ENCODE data around the gene NOTCH2. TPM values are rescaled to one million over a fixed set of nuclear protein-coding genes. Genes with fewer than 3 reads are reported as not detected.

NOTCH2 gene
- polyA plus RNA-seq, 1 donor (not counting 4 experiments of a cell fraction or from before 2014, with no cell fraction given) = 22.5 TPM

GRCh38 chr1:119959268-119960220, 109.9 kb downstream of the NOTCH2 start:
- H2AFZ ChIP-seq (ENCODE audit: control insufficient read depth, low read length) = no peak overlapping the region
- H3K9me1 ChIP-seq (ENCODE audit: control insufficient read depth, extremely low read depth, insufficient read depth, low read length) = no peaks in the 10 kb centered on the region
- H3K27ac ChIP-seq (ENCODE audit: control insufficient read depth, insufficient read depth, low read length) = no peak overlapping the region
- FAIRE-seq (no peak), DNase-seq (ENCODE audit: low read depth, low spot score) (no peak)
- no peak for TF ChIP-seq EZH2 (IDR thresholded peaks at IDR 0.05; ENCODE audit: low read length)
- TF ChIP-seq CTCF (optimal IDR thresholded peaks at IDR 0.05 in 1 of 3, IDR thresholded peaks at IDR 0.05 in 1 of 3, conservative IDR thresholded peaks at IDR 0.05 in 1 of 3; ENCODE audit: extremely low read depth in 1 of 3, insufficient read depth in 2 of 3, low read length in 3 of 3) = no peak
- peaks cover 29 to 31% of the 10 kb centered on the region in 2 experiments for H3K36me3 ChIP-seq (ENCODE audit: control insufficient read depth in 2 of 2, extremely low read depth in 1 of 2, insufficient read depth in 2 of 2, low read length in 2 of 2)
- H3K79me2 ChIP-seq (ENCODE audit: control insufficient read depth, insufficient read depth, low read length) = no peaks in the 10 kb centered on the region
- no peaks in the 10 kb centered on the region for H4K20me1 ChIP-seq (ENCODE audit: control insufficient read depth, extremely low read depth, insufficient read depth, low read length)
- no peak overlapping the region for H3K9ac ChIP-seq (ENCODE audit: control insufficient read depth, extremely low read depth, insufficient read depth, low read length)
- dilution Hi-C loops (cut with MboI; ENCODE audit: extremely low pct_ligation_motif_present, low sequenced_read_pairs) = no loop called here
- no peak overlapping the region for H3K4me2 ChIP-seq (ENCODE audit: control insufficient read depth, extremely low read depth, insufficient read depth, low read depth, low read length)
- no peaks in the 10 kb centered on the region for H3K4me1 ChIP-seq (ENCODE audit: control insufficient read depth, extremely low read depth, insufficient read depth, low read length)
- no peaks in the 10 kb centered on the region for H3K9me3 ChIP-seq (ENCODE audit: control insufficient read depth, low read depth, low read length)
- no peaks in the 10 kb centered on the region for H3K27me3 ChIP-seq (ENCODE audit: control insufficient read depth, extremely low read depth, insufficient read depth, low read length)
- no peak overlapping the region for H3K4me3 ChIP-seq (ENCODE audit: control insufficient read depth in 2 of 3, extremely low read depth in 1 of 3, insufficient read depth in 2 of 3, low read depth in 1 of 3, low read length in 3 of 3)

- no peaks in the 10 kb centered on the region for H3K79me2 ChIP-seq (ENCODE audit: control insufficient read depth, insufficient read depth, low read length)
- no peak overlapping the region for H2AFZ ChIP-seq (ENCODE audit: control insufficient read depth, low read length)
- H3K4me2 ChIP-seq (ENCODE audit: control insufficient read depth, extremely low read depth, insufficient read depth, low read depth, low read length) = no peak overlapping the region
- FAIRE-seq = no peak
- no peaks in the 10 kb centered on the region for H4K20me1 ChIP-seq (ENCODE audit: control insufficient read depth, extremely low read depth, insufficient read depth, low read length)
- no peaks in the 10 kb centered on the region for H3K27me3 ChIP-seq (ENCODE audit: control insufficient read depth, extremely low read depth, insufficient read depth, low read length)
- no peak for TF ChIP-seq EZH2 (IDR thresholded peaks at IDR 0.05; ENCODE audit: low read length)
- no peaks in the 10 kb centered on the region for H3K4me1 ChIP-seq (ENCODE audit: control insufficient read depth, extremely low read depth, insufficient read depth, low read length)
- dilution Hi-C loops (cut with MboI; ENCODE audit: extremely low pct_ligation_motif_present, low sequenced_read_pairs) = no loop called here
- no peaks in the 10 kb centered on the region for H3K9me1 ChIP-seq (ENCODE audit: control insufficient read depth, extremely low read depth, insufficient read depth, low read length)
- H3K36me3 ChIP-seq (ENCODE audit: control insufficient read depth in 2 of 2, extremely low read depth in 1 of 2, insufficient read depth in 2 of 2, low read length in 2 of 2) = peaks cover 28 to 29% of the 10 kb centered on the region in 2 experiments
- H3K9me3 ChIP-seq (ENCODE audit: control insufficient read depth, low read depth, low read length) = no peaks in the 10 kb centered on the region
- H3K9ac ChIP-seq (ENCODE audit: control insufficient read depth, extremely low read depth, insufficient read depth, low read length) = no peak overlapping the region
- no peak overlapping the region for H3K4me3 ChIP-seq (ENCODE audit: control insufficient read depth in 2 of 3, extremely low read depth in 1 of 3, insufficient read depth in 2 of 3, low read depth in 1 of 3, low read length in 3 of 3)
- no peak overlapping the region for H3K27ac ChIP-seq (ENCODE audit: control insufficient read depth, insufficient read depth, low read length)
- DNase-seq (ENCODE audit: low read depth, low spot score) = no peak
These were observed 111.2 kb downstream of the NOTCH2 start for GRCh38 chr1:119958223-119958622.
